ENCODE data around the gene ANKRD18B.
"Not testable (repeated sequence)": the region's sequence is repeated elsewhere in the genome, so short reads cannot be mapped to it uniquely, and the experiment has no call there.

ANKRD18B gene

DNA sequence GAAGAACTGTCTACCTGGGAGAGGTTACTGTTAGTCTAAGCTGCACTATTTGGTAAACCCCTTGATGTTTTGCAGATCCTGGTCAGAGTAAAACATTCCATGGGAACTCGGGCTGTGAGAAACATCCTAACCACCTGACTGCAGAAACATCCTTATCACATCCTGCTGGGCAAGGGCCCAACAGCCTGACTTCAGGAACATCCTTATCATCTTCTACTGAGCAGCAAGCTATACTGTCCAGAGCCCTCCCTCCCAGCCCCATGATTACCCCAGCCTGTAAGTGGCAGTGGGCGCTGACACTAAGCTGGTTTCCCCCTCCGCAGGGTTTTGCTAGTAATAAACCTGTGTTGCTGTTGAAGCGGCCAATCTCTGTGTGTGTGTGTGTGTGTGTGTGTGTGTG lies 80.9 kb downstream of the ANKRD18B start:
- in situ Hi-C loops (cut with HindIII; ENCODE audit: low sequenced_read_pairs), result not testable (repeated sequence)

DNA sequence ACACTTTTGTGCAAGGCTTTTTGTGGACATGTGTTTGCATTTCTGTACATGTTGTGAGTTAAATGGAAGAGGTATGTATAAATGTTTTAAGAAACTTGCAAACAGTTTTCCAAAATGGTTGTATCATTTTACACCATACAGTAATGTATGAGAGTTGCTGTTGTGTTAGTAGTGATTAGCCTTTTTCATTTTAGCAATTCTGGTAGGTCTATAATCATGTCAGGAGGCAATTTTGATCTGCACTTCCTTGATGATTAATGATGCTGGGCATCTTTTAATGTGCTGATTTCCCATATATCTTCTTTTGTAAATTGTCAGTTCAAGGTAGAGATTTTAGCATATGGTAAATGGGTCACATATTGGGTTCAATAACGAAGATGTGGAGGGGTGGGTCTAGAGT lies 87.3 kb downstream of the ANKRD18B start:
- in situ Hi-C loops (cut with HindIII; ENCODE audit: low sequenced_read_pairs), result no loop called here

DNA sequence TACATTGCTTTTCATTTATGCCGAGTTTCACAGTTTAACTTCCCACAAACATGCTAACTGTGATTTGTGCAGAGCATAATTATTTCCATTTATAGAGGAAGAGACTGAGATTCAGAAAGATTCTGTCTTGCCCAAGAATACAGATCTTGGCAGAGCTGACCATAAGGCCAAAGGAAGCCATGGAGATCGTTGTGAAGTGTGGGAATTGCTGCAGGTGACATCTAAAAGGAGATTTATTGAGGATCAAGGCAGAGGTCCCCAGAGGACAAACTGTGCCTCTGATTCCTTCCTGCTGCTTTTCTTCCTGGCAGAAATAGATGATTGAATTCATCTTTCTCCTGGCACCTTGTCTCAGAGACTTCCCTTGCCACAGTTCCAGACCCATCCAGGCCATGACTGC lies 88.4 kb downstream of the ANKRD18B start:
- in situ Hi-C loops (cut with HindIII; ENCODE audit: low sequenced_read_pairs), result not testable (repeated sequence)

DNA sequence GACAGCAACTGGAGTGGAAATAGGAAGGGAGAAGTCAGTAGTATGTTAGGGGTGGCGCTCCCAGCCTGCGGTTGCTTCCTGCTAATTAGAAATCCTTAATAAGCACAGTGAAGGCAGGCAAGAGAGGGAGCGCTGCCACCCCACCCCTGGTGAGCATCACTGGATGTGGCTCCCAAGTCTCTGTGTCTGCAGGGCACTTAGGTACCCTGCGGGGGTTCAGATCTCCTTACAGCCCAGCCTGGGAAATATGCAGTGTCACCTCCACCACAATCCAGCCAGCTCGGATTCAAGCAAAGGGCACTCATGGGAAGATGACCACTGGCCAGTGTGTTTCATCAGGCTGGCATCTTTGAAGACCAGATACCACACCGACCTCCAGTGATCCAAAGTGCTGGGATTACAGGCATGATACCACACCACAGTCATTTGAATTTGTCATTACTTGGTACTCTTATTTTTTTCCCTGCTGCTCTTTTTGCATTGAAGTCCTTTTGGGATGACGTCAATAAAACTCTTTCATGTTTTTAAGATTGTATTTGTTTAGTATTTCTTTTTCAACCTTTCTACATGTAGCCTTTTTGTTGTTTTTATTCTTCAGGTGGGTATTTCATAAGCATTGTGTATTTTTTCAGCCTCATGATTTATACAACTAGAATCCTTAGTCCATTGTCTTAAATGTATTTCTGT lies 90.1 kb downstream of the ANKRD18B start:
- in situ Hi-C loops (cut with HindIII; ENCODE audit: low sequenced_read_pairs), result no loop called here

DNA sequence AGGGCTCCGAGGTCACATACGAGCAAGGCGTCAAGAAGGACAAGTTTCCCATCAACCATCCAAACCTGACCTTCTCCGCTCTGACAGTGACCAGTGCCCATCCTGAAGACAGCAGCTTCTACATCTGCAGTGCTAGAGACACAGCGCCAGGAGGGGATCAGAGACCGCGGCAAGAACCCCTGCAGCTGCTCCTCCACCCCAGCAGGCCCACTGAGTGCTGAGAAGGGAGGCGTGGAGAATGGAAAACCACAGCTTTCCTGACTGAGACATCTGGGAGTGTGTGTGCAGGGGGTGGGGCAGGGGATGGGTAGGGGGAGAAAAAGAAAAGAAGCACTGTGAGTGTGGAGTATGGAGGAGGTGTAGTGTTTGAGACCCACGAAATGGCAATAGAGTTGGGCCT lies 94.3 kb downstream of the ANKRD18B start:
- in situ Hi-C loops (cut with HindIII; ENCODE audit: low sequenced_read_pairs), result not testable (repeated sequence)

DNA sequence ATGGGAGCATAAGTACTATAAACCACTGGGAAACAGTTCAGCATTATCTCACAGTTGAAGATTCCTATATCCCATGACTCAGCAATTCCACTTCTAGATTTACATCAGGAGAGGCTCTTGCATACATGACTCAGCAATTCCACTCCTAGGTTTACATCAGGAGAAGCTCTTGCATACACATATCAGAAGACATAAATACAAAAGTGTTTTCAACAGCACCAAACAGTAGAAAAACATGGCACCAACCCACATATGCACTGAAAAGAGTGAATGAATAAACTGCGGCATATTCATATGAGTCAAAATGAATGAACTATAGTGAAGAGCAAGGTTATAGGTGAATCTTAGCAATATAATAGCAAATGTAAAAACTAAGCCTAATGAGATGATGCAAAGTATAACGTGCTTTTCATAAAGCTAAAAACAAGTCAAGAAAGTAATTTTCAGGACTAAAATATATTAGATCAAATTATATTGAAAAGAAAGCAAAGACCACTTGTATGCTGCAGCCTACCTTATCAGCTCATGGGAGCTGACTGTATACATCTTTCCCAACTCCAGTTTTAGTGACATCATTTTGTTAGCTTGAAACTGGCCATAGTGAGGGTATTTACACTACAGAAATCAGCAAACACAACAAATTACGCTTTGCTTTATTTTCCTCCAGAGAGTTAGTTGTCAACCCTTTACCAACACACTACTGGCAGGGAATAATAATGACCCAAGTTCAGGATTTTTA lies 95.8 kb downstream of the ANKRD18B start:
- in situ Hi-C loops (cut with HindIII; ENCODE audit: low sequenced_read_pairs), result loop anchor here (5.0 kb wide), 1 partner anchor 97 kb away; no protein-coding TSS in a partner anchor

DNA sequence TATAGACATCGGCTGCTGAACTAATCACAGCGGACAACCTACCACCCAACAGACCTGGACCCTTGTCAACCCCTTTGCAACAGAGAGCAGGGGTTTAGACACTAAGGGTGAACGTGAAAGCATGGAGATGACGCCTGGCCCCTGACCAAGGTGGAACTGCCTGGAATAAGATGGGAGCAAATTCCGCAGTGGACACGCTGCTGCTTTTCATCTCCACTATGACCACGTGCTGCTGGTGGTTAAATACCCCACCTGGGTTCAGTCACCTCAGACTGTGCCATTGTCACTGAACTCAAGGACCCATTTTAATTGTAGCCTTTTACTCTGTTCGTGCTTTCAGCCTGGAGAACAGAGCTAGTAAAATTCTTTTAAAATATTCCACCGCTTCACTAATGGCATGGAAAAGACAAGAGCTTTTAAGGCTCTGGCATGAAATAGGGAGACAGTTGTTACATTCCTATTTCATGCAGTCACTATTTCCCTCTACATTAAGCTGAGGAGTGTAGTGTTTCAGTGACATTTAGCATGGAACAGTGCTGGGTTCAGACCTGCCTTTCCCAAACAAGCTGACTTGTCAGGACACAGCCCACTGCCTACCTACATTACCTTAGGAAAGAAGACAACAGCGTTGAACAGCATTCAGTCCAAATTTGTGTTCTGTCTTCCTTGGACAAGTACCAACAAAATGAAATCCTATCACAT lies 96.8 kb downstream of the ANKRD18B start:
- in situ Hi-C loops (cut with HindIII; ENCODE audit: low sequenced_read_pairs), result loop anchor here (5.0 kb wide), 1 partner anchor 96 kb away; no protein-coding TSS in a partner anchor

Measured in endothelial cell of hepatic sinusoid (primary cell).